DND-41 (cell line): ENCODE measurements around the gene NAA10.

Experiments used
- CTCF ChIP-seq: IDR thresholded peaks from 2 replicates; pipeline ENCODE4 v1.5.1; 2012; ENCODE audit warnings: borderline replicate concordance, low read length, moderate library complexity, mild to moderate bottlenecking; ENCODE audit not compliant: poor library complexity, severe bottlenecking; ENCODE audit errors: extremely low read depth
- EZH2 ChIP-seq: IDR thresholded peaks from 3 replicates; pipeline ENCODE4 v1.6.1; 2012; ENCODE audit warnings: borderline replicate concordance, low read depth, mild to moderate bottlenecking, moderate library complexity, low read length, inconsistent platforms; ENCODE audit not compliant: severe bottlenecking

GRCh38 chrX:153971450-153972367 lies 36.9 kb upstream of the NAA10 start, which contains the start of gene HCFC1:
- no peak for TF ChIP-seq CTCF
- no peak for TF ChIP-seq EZH2
